Urinary bladder (tissue), 4 donors: ENCODE results near the gene TAGLN2. TPM values are rescaled to one million over a fixed set of nuclear protein-coding genes. Genes with fewer than 3 reads are reported as not detected.
"Not testable (repeated sequence)": the region's sequence is repeated elsewhere in the genome, so short reads cannot be mapped to it uniquely, and the experiment has no call there.

ENCODE experiments used
- DNase-seq: peaks from one replicate; pipeline ENCODE4 v3.0.0-alpha.2; 2015; ENCODE audit errors: extremely low spot score
- H3K27ac ChIP-seq: one replicate; pipeline ENCODE4 v1.5.1; 2013; ENCODE audit warnings: low read depth, mild to moderate bottlenecking, moderate library complexity
- H3K36me3 ChIP-seq: one replicate; pipeline ENCODE4 v1.6.1; 2013; ENCODE audit warnings: mild to moderate bottlenecking, moderate library complexity; ENCODE audit not compliant: insufficient read depth
- H3K4me1 ChIP-seq: one replicate; pipeline ENCODE4 v1.6.1; 2013; ENCODE audit warnings: mild to moderate bottlenecking, moderate library complexity; ENCODE audit not compliant: insufficient read depth
- H3K4me3 ChIP-seq: one replicate; pipeline ENCODE4 v1.5.1; 2013; ENCODE audit warnings: low read depth, low read length
- WGBS: extraction: QIAGEN DNeasy Blood & Tissue Kit; methylation state at CpG from one replicate; pipeline ENCODE4 v1.1.7; 2013; 5-methylcytosine and 5-hydroxymethylcytosine counted together
- polyA plus RNA-seq: library from polyadenylated mRNA; stranded (reverse); fragments of 200-250 nt; gene quantifications from one replicate; pipeline ENCODE4 v1.2.3, GENCODE V29; 2013
- total RNA-seq: library from RNA; depleted of rRNA; stranded (reverse); fragments of >200 nt; gene quantifications from one replicate; pipeline ENCODE4 v1.2.3, GENCODE V29; 2014
- donor health status: healthy with polysubstance abuse.
- donor health status: healthy.

The TAGLN2 gene
- total and polyA plus RNA-seq, 2 donors: 106 to 318 TPM

DNA sequence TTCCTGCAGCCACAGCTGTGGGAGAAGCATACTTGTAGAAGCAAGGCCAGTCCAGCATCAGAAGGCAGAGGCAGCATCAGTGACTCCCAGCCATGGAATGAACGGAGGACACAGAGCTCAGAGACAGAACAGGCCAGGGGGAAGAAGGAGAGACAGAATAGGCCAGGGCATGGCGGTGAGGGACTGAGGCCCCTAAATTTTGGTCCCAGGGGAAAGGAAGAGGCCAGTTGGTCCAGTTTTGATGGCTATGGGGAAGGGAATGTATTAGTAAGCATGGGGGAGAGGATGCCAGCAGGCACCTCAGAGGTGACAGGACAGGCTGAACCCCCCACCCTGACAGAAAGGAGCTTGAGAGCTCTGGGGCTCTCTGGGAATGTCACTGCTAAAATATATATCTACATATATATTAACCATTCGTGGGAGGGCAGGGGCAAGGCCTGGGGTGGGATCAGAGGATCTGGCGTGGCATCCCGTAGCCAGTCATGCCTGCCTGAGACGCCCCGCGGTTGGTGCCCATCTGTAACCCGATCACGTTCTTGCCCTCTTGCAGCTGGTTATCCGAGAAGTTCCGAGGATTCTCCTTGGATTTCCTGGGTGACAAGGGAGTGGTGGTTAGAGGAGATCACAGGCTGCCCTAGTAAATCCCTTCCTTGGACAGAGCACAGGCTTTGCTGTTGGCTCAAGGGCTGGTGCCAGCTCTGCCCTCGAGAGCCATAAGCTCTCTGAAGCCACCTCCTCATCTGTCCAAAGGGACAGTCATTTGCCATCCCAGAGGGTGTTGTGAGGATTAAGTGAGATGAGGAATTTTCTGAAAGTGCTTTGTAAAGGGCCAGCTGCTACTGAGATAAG, 6.7 kb downstream of the TAGLN2 start:
- Histone ChIP-seq H3K4me3 (no peak overlapping the region), H3K27ac (no peak overlapping the region), H3K4me1 (peaks cover 3% of the 10 kb centered on the region), H3K36me3 (peaks cover 3% of the 10 kb centered on the region)
- WGBS: 86% methylated on average over 13 of the region's 13 CpGs
- DNase-seq: no peak

DNA sequence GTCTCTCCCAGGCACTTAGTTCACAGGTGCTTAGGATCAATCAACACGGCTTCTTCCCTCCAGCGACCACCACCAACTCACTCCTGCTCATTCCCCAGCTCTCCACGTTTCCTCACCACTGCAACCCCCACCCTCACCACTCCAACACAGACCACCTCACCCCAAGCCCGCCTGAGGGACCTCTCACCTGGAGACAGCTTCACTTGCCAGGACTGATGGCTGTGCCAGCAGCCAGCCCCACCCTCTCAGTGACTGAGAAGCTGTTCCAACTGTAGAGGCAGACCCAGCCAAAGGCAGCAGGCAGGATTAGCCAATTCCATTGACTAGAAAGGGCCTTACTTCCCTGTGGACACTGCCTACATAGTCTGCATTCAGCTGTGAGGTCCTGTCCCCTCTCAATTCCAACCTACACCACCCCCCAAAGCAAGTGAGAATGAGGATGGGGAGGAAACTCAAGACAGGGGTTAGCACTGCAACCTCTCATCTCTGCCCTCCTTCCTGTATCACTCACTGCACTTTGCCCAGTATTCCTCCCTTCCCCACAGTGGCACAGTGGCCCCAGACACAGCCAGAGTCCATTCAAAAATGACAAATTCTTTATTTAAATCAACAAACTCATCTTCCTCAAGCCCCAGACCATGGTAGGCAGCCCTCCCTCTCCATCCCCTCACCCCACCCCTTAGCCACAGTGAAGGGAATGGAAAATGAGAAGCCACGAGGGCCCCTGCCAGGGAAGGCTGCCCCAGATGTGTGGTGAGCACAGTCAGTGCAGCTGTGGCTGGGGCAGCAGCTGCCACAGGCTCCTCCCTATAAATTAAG, 7.6 kb downstream of the TAGLN2 start:
- 66% methylated on average over 5 of the region's 5 CpGs for WGBS
- no peak for DNase-seq
- no peak overlapping the region for H3K27ac ChIP-seq
- H3K36me3 ChIP-seq: peaks cover 3% of the 10 kb centered on the region
- no peak overlapping the region for H3K4me3 ChIP-seq
- no peaks in the 10 kb centered on the region for H3K4me1 ChIP-seq

GRCh38 chr1:159916242-159917051, 8.9 kb downstream of the TAGLN2 start:
- Histone ChIP-seq H3K4me3 (no peak overlapping the region), H3K4me1 (no peaks in the 10 kb centered on the region), H3K27ac (no peak overlapping the region), H3K36me3 (peaks cover 3% of the 10 kb centered on the region)
- no peak for DNase-seq
- WGBS: 40% methylated on average over 9 of the region's 9 CpGs

GRCh38 chr1:159915571-159916241, 9.6 kb downstream of the TAGLN2 start:
- H3K4me3 ChIP-seq: no peak overlapping the region
- no peaks in the 10 kb centered on the region for H3K4me1 ChIP-seq
- WGBS: 33% methylated on average over 5 of the region's 5 CpGs
- H3K36me3 ChIP-seq: peaks cover 3% of the 10 kb centered on the region
- no peak for DNase-seq
- no peak overlapping the region for H3K27ac ChIP-seq

DNA sequence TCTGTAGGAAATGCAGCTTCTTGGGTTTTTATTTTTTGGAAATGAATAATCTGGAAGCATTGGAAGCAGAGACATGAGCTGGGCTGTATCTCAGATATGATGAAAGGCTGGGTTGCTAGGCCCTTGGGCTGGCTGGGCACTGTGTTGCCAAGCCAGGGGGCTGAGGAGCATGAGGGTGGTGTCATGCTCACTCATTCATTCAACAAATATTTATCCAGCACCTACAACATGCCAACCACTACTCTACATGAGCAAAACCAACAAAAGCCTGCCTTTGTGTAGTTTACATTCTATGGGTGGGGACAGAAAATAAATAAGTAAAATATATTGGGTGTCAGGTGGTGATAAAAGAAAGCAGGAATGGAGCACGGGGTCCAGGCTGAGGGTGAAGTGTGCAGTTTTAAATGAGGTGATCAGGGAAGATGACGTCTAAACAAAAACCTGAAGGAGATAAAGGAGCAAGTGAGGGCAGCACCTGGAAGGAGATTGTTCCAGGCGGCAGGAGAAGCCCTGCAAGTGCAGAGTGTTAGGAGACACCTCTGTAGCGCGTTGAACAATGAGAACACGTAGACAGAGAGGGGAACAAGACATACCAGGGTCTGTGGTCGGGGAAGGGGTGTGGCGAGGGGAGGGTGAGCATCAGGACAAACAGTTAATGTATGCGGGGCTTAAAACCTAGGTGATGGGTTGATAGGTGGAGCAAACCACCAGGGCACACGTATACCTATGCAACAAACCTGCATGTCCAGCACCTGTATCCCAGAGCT, 10.9 kb downstream of the TAGLN2 start:
- WGBS: 81% methylated on average over 10 of the region's 10 CpGs
- H3K36me3 ChIP-seq: peaks cover 3% of the 10 kb centered on the region
- no peak for DNase-seq
- no peaks in the 10 kb centered on the region for H3K4me1 ChIP-seq
- H3K4me3 ChIP-seq: no peak overlapping the region
- H3K27ac ChIP-seq: no peak overlapping the region

GRCh38 chr1:159913451-159914192, 11.7 kb downstream of the TAGLN2 start:
- H3K4me3 ChIP-seq: no peak overlapping the region
- no peaks in the 10 kb centered on the region for H3K4me1 ChIP-seq
- H3K27ac ChIP-seq: no peak overlapping the region
- no peaks in the 10 kb centered on the region for H3K36me3 ChIP-seq
- 80% methylated on average over 5 of the region's 5 CpGs for WGBS
- DNase-seq: no peak

DNA sequence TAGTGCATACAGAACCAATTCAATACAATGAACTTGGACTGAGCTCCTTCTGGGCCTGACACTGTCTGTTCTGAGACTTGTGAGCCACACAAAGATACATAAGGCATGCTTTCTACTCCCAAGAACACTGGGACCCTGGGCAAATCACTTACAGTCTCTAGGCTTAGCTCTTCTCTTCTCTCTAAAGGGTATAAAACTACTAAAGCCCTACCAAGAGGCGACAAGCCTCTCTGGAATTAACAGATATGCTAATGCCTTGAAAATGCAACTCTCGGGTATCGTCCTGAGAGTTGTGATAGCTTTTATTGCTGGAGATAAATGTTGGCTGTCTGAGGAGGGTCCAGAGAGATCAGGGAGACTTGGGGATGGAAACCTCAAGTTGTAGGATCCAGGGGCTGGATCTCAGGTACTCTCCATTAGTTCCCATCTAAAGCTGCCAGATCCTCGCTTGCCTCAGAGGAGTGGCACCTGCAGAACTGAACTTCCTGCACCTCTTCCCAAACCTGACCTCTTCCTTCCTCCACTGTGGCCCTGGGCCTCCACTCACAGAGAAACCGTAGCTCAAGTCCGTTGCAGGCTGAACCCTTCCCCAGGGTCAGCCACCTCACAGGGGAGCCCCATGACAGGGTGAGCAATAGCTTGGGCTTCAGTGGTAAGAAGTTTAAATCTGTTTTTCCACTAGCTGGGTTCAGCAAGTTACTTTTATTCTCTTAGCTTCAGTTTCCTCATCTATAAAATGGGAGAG, 13.8 kb downstream of the TAGLN2 start:
- 77% methylated on average over 6 of the region's 6 CpGs for WGBS
- H3K27ac ChIP-seq: no peak overlapping the region
- H3K4me1 ChIP-seq: no peaks in the 10 kb centered on the region
- no peak for DNase-seq
- no peak overlapping the region for H3K4me3 ChIP-seq
- no peaks in the 10 kb centered on the region for H3K36me3 ChIP-seq

DNA sequence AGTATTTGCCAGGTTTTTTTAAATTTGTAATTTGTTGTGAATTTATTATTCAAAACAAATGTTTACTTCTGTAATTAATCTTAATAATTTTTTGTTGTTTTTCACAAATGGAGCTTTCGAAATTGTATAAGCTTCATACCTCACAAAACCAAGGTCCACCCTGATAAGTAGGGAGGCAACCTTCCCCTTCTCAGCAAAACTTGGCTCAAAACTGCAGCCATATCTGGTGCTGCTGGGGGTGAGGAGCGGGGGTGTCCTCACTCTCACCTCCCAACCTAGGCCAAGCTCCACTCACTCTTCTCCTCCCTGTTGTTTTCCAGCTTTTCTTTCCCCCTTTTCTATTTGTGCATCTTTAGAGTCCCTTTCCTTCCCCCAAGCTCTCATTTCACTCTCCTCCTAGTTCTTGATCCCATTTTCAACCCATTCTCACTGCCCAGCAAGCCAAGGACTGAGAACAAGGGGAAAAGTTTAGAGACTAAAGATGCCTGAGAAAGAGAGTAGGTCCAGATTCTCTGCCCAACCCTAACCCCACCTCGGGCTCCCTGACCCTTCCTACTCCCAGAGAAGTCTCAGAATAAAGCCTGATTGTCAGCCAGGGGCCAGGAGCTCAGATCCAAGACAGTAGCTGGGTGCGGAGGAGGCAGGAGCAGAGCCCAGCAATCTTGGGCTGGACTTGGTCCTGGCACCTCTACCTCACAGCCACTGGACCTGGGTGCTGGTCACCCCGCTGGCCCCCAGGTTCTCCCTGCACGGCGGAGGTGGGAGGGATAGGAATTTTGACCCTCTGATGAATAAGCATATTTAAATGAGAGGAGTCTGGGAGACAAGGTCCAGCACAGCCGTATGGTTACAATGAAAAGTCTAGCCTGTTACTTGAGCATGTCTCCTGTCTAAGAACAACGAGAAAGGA, 17.0 kb downstream of the TAGLN2 start:
- no peak overlapping the region for H3K4me3 ChIP-seq
- WGBS: 83% methylated on average over 9 of the region's 9 CpGs
- no peak overlapping the region for H3K27ac ChIP-seq
- no peaks in the 10 kb centered on the region for H3K36me3 ChIP-seq
- no peak for DNase-seq
- no peaks in the 10 kb centered on the region for H3K4me1 ChIP-seq

DNA sequence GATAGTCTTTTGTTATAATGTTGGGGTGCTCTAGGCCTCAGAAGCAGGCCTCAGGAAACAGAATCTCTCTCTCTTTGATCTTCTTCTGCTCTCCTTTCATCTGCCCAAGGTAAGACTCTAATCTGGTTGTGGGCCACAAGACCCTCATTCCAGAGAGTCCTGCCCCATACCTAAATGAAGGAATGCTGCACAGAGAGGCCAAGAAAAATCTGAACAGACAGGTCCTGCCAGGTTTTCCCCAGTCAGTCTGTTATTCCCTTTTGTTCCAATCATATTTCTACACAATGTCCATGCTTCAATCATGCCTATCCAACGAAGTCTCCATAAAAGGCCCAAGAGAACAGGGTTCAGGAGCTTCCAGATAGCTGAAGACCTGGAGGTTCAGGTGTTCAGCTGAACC, 18.3 kb downstream of the TAGLN2 start:
- no peak for DNase-seq
- WGBS: 67% methylated on average over 1 of the region's 1 CpG
- Histone ChIP-seq H3K4me3 (no peak overlapping the region), H3K4me1 (no peaks in the 10 kb centered on the region), H3K36me3 (no peaks in the 10 kb centered on the region), H3K27ac (no peak overlapping the region)

- not testable (repeated sequence) for H3K27ac ChIP-seq, H3K36me3 ChIP-seq, DNase-seq, H3K4me1 ChIP-seq, H3K4me3 ChIP-seq
- WGBS: 82% methylated on average over 3 of the region's 3 CpGs
These were observed 21.3 kb downstream of the TAGLN2 start for GRCh38 chr1:159904036-159904435.

DNA sequence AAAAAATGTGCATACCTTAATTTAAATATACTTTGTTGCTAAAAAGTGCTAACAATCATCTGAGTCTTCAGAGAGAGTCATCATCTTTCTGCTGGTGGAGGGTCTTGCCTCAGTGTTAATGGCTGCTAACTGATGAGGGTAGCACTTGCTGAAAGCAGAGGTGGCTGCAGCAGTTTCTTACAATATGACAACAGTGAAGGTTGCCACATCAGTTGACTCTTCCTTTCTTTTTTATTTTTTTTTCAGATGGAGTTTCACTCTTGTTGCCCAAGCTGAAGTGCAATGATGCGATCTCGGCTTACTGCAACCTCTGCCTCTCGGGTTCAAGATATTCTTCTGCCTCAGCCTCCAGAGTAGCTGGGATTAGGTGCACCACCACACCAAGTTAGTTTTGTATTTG, 22.8 kb downstream of the TAGLN2 start:
- Histone ChIP-seq H3K36me3 (no peaks in the 10 kb centered on the region), H3K4me3 (no peak overlapping the region), H3K4me1 (peaks cover 2% of the 10 kb centered on the region), H3K27ac (no peak overlapping the region)
- 98% methylated on average over 3 of the region's 3 CpGs for WGBS
- no peak for DNase-seq
